Fibroblast of pulmonary artery (primary cell): Measurements from ENCODE around the gene PHAF1.

Source experiments
- DNase-seq: peaks from one replicate; pipeline ENCODE4 v3.0.0-alpha.2; 2010; ENCODE audit warnings: low read depth
- H3K4me3 ChIP-seq: replicated peaks from 2 replicates; pipeline ENCODE4 v1.5.1; 2011; ENCODE audit warnings: low read depth, mild to moderate bottlenecking, control low read depth, low read length, moderate library complexity
- TF ChIP-seq, protein P1 (sequence below): IDR thresholded peaks from 2 replicates; pipeline ENCODE4 v1.5.1; 2011; ENCODE audit warnings: mild to moderate bottlenecking, control low read depth, low read length, inconsistent platforms; ENCODE audit errors: missing control alignments

PHAF1 gene

DNA sequence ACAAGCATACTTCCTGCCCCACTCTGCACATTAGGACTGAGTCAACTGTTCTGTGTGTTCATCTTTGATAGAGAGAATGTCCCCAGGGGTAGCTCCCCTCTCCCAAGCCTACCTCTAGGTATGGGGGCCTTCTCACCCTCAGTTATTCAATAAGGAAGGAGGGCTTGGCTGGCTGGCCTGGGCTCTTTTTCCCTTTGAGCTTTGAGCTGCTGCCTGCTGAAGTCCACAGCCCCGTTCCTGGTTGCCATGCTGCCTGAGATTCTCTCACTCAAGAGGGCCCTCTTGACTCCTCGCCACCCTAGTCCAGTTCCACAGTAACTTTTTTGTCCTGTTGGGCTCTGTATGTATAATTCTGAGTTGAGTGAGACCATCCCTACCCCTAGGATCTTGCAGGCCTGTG lies 36.0 kb downstream of the PHAF1 start:
- TF ChIP-seq, protein P1, sequence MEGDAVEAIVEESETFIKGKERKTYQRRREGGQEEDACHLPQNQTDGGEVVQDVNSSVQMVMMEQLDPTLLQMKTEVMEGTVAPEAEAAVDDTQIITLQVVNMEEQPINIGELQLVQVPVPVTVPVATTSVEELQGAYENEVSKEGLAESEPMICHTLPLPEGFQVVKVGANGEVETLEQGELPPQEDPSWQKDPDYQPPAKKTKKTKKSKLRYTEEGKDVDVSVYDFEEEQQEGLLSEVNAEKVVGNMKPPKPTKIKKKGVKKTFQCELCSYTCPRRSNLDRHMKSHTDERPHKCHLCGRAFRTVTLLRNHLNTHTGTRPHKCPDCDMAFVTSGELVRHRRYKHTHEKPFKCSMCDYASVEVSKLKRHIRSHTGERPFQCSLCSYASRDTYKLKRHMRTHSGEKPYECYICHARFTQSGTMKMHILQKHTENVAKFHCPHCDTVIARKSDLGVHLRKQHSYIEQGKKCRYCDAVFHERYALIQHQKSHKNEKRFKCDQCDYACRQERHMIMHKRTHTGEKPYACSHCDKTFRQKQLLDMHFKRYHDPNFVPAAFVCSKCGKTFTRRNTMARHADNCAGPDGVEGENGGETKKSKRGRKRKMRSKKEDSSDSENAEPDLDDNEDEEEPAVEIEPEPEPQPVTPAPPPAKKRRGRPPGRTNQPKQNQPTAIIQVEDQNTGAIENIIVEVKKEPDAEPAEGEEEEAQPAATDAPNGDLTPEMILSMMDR: no peak
- no peak for DNase-seq
- no peak overlapping the region for H3K4me3 ChIP-seq

DNA sequence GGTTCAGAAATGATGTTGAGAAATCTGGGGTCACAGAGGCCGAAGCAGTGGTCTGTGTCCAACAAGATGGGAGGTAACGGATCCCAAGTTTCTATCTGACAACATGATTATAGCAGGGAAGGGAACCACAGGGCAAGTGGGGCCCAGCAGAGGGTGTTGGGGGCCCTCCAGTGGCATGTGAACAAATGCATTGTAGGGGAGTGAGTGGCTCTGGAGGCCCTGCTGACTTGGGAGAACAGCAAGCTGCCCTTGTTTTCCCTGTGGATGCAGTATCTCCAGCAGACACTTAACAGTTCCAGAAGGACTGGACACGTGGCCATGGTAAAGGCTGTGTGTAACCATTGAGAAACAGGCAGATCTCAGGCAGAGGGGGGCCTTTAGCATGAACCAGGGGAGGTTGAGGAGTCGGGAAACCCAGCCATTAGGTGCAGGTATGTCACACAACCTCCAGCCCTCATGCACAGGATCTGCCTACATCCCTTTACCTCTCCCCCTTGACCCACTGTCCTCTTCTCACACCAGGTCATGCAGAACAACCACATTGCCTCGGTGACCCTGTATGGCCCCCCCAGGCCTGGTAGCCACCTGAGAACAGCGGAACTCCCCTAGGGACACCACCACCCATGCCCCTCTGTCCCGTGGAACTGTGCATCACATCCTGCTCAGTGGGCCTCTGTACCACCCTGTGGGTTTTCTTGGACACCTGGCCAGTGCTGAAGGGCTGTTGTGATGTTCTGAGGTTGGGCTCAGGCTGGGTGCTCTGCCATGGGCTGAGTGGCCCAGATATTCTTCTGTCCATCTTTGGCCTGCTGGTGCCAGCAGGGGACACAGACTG lies 37.0 kb downstream of the PHAF1 start:
- TF ChIP-seq, protein P1: no peak
- DNase-seq: no peak
- H3K4me3 ChIP-seq: no peak overlapping the region

DNA sequence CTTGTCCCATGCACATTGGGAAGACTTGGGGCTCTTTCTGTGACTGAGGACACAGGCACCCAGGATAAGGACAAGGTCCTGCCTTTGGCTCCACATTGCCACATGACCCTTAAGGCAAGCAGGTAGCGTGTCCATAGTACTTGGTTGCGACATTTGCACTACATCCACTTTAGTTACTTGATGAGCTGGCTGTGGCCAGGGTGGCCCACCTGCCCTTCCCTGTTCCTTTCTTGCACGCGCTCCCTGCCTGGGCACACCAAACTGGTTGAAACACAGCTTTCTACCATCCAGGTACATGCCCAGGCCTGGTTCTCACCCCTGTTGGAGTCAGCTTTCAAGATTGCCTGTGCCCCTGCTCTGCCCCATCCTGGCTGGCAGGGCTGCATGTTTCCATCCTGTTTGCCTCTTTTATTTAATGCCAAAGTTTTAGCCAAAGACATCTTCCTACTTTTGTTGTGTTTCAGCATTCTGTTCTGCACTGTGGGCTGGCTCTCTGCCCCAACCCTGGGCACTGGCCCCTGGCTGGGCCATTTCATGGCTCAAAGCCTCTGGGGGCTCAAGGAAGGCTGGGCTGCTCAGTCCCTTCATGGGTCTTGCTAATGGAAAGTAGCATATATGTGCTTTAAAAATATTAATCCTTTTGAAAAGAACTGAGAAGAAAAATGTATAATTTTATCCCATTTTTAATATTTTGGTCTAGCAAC lies 37.8 kb downstream of the PHAF1 start:
- DNase-seq: no peak
- TF ChIP-seq, protein P1: no peak
- no peak overlapping the region for H3K4me3 ChIP-seq

- no peak for DNase-seq
- TF ChIP-seq, protein P1: no peak
- H3K4me3 ChIP-seq: no peak overlapping the region
These were observed 38.5 kb downstream of the PHAF1 start for GRCh38 chr16:67148221-67148620.

GRCh38 chr16:67148656-67149275 lies 39.0 kb downstream of the PHAF1 start:
- TF ChIP-seq, protein P1: no peak
- no peak overlapping the region for H3K4me3 ChIP-seq
- DNase-seq: no peak

DNA sequence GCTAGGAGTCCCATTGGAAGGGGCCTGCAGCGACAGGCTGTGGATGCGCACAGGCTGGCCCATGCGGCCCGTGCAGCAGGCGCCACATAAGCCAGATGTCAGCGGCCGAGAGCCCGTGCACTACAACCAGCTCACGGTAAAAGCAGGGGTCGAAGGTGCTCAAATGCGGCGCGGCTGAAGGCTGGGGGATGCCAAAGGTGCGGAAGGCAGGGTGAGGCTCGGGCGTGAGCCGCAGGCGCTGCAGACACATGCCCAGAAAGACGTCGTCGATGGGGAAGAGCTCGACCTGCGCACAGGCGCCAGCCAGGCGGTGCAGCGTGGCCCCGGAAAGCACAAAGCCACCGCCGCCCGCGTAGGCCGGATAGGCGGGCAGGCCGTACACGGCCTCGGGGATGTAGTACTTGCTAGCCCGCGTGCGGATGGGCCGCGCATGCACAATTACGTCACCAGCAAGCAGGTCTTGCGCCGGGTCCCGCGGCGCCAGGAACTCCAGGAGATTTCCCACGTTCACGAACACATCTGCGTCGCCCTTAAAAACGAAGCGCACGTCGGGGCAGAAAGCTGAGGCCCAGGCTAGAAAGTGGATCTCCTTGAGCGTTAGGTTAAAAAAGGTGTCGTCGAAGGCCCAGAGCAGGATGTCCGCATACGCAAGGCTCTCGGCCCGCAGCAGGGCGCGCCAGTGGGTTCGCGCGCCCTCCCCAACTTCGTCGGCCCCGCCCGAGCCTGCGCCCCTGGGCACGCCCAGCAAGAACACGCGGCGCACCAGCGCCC lies 39.7 kb downstream of the PHAF1 start:
- no peak overlapping the region for H3K4me3 ChIP-seq
- TF ChIP-seq, protein P1: no peak
- DNase-seq: no peak
